ENCODE results near the gene RCAN1. TPM values are rescaled to one million over a fixed set of nuclear protein-coding genes. Genes with fewer than 3 reads are reported as not detected.

Gene RCAN1
- total and polyA plus RNA-seq, 2 of the 8 experiments (the other 6 are each of a cell fraction or from before 2014, with no cell fraction given), result 1.7 to 6.4 TPM

DNA sequence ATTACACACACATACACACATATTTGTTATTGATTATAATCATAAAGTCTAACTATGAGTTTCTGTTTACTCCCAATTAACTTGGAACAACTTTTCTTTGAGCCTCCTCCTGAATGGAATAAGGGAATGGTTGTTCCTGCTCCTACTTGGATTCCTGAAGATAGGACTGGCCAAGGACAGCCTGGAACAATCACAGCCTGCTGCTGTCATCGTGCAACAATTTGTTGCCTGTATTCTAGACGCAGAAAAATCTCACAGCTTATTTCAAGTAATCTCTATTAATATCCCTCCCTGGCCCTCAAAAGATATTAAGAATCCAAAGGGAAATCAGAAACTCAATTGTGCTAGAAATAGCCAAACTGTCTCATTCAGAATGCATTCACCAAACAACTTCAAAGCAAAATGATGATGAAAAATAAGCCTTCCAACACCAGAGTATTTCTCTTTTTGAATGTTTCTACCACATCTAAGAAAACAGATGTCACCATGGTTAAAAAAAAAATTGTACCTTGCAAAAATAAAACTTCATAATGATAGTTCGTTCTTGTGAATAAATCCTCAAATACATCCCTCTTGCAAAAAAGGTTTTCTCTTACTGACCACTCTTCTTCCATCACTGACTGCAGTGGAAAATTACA is 30.9 kb downstream of the RCAN1 start:
- Histone ChIP-seq H2BK5ac (ENCODE audit: low read depth, low read length) (no peak overlapping the region), H3K4me3 (ENCODE audit: extremely low read depth in 1 of 4, insufficient read depth in 2 of 4, low read depth in 3 of 4, low read length in 4 of 4) (no peak overlapping the region), H4K91ac (replicated peaks; ENCODE audit: insufficient read length, low read length) (no peak overlapping the region), H4K20me1 (replicated peaks in 1 of 2; ENCODE audit: control insufficient read depth in 1 of 2, insufficient read depth in 2 of 2, low read length in 2 of 2) (no peaks in the 10 kb centered on the region), H3K79me2 (ENCODE audit: control insufficient read depth in 1 of 2, insufficient read depth in 2 of 2, low read length in 2 of 2) (no peaks in the 10 kb centered on the region), H2AK5ac (ENCODE audit: low read depth, low read length) (no peak overlapping the region), H3K23ac (ENCODE audit: insufficient read length) (no peak overlapping the region), H3K9ac (replicated peaks in 1 of 4; ENCODE audit: extremely low read depth in 1 of 4, low read depth in 3 of 4, low read length in 3 of 4) (no peak overlapping the region), H3K27ac (ENCODE audit: low read depth, low read length) (no peak overlapping the region), H2BK12ac (ENCODE audit: low read depth, low read length) (no peak overlapping the region), H2BK15ac (ENCODE audit: low read length) (no peak overlapping the region), H2AFZ (ENCODE audit: low read length) (no peak overlapping the region), H3K79me1 (ENCODE audit: low read depth, low read length) (no peaks in the 10 kb centered on the region), H3K4ac (replicated peaks; ENCODE audit: insufficient read length, low read depth, low read length) (no peak overlapping the region), H2BK20ac (ENCODE audit: low read length) (no peak overlapping the region), H4K8ac (ENCODE audit: extremely low read depth, insufficient read depth, low read length) (no peak overlapping the region), H3K9me3 (ENCODE audit: insufficient read depth in 2 of 2, low read depth in 1 of 2, low read length in 1 of 2) (no peaks in the 10 kb centered on the region), H3K18ac (ENCODE audit: extremely low read depth, low read length) (no peak overlapping the region), H3K4me2 (ENCODE audit: insufficient read depth in 1 of 2, low read depth in 2 of 2, low read length in 2 of 2) (no peak overlapping the region), H3K23me2 (ENCODE audit: low read depth, low read length) (0 out of 2 replicates have a peak, but pooled peaks cover 1% of the 10 kb centered on the region), H3K14ac (ENCODE audit: insufficient read length) (no peak overlapping the region), H3K27me3 (replicated peaks in 1 of 4; ENCODE audit: control insufficient read depth in 3 of 4, extremely low read depth in 1 of 4, insufficient read depth in 3 of 4, low read length in 3 of 4) (no peaks in the 10 kb centered on the region), H3K36me3 (ENCODE audit: control insufficient read depth in 2 of 4, insufficient read depth in 4 of 4, low read length in 3 of 4) (no peaks in the 10 kb centered on the region), H3K56ac (replicated peaks; ENCODE audit: insufficient read length, low read depth, low read length) (no peak overlapping the region), H2BK120ac (replicated peaks; ENCODE audit: low read depth, low read length) (no peak overlapping the region), H3K4me1 (replicated peaks in 1 of 4; ENCODE audit: control insufficient read depth in 3 of 4, insufficient read depth in 4 of 4, low read length in 3 of 4) (no peaks in the 10 kb centered on the region), H4K5ac (ENCODE audit: insufficient read length, low read depth, low read length) (no peak overlapping the region)
- 82% methylated on average over 3 of the region's 3 CpGs; no CpG with 5 or more reads in 1 of the 2 experiments for WGBS, 2 experiments (ENCODE audit: extremely low coverage in 1 of 2, insufficient coverage in 1 of 2, insufficient read length in 1 of 2, insufficient replicate concordance in 2 of 2, low coverage in 1 of 2, low lambda C conversion rate in 2 of 2, missing lambda C conversion rate in 1 of 2)
- no peak for TF ChIP-seq TAF1 (IDR thresholded peaks at IDR 0.05; ENCODE audit: low read depth, low read length)
- ChIA-PET CTCF (ENCODE audit: partially characterized antibody) (interaction anchor here (1.6 to 6.0 kb wide), 7 partner anchors 10 to 75 kb away, joined by 4 to 112 read pairs (median 10); partner anchors contain the start of gene KCNE1), POLR2A (ENCODE audit: partially characterized antibody) (no interaction called here)
- FAIRE-seq, result no peak
- DNase-seq (ENCODE audit: low read depth in 1 of 2, low spot score in 2 of 2), result no peak
